ENCODE results near the gene TANGO6.
"Not testable (repeated sequence)": the region's sequence is repeated elsewhere in the genome, so short reads cannot be mapped to it uniquely, and the experiment has no call there.

Gene TANGO6

DNA sequence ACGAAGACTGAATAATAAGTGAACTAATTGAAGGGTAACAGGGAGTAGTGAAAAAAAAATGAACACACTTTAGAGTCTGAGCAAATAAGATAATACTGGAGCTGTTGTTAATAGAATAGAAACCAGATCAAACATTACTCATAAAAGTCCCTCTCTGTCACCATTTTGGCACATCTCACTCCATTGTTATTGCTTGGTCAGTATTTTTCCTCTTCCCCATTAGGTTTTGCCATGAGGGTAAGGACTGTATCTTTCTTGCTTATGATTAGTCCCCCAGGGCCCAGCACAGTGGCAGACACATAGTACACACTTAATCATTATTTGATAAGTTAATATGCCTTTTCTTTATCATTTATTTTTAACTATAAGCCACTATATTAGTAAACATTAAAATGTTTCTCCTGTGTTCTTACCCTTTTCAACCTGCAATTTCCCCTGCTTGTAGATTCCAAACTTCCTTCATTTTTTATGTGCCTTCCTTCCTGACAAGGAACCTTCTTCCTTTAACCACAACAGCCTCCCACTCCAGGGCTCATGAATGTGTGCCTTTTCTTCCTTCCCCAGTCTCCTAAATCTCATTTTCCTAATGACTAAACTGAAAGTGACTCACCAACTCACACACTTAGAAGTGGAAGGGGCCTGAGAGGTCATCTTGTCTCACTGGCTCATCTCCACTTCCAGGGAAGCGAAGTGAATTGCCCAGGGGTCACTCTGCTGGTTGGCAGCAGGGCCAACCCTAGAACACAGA, 173.9 kb downstream of the TANGO6 start:
- no peak for DNase-seq

DNA sequence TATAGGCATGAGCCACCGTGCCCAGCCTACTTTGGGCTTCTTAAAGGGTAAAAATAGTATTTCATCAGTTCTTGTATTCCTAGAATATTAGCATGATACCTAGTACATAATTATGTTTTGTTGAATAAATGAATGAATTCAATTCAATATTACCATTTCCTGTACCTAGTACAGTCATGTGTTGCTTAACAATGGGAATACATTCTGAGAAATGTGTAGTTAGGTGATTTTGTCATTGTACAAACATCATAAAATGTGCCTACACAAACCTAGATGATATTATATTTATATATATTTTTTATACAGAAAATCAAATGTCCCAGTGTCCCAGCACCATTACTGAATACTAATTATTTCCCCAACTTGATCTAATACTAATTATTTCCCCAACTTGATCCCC, 176.5 kb downstream of the TANGO6 start:
- no peak for DNase-seq

DNA sequence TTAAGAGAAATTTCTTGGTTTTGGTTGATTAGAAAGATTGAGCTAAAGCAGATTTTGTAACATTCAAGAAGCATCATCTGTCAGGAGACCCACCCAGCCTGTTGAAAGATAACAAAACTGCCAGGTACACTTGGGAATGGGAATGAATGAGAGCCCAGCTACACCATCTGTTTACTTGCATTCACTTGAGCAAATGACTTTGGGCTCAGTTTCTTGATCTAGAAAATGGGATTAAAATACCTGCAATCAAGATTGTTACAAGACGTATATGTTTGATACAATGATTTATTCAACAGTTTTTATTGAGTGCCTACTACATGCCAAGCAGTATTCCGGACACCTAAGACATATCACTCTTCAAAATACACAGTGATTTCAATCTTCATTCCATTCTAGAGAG, 185.8 kb downstream of the TANGO6 start:
- DNase-seq, result no peak

DNA sequence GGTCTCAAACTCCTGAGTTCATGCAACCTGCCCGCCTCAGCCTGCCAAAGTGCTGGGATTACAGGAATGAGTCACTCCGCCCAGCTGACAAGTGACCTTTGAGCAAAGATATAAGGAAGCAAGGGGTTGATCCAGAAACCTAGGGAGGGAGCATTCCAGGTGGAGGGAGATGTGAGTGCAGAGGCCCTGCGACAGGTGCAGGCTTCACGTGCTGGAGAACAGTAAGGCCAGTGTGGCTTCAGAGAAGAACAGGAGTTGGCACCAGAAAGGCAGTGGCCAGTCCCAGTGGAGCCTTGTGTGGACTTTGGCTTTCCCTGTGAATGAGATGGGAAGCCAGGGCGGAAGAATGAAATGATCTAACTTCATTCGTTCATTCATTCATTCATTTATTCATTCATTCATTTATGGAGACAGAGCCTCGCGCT, 188.6 kb downstream of the TANGO6 start:
- no peak for DNase-seq

DNA sequence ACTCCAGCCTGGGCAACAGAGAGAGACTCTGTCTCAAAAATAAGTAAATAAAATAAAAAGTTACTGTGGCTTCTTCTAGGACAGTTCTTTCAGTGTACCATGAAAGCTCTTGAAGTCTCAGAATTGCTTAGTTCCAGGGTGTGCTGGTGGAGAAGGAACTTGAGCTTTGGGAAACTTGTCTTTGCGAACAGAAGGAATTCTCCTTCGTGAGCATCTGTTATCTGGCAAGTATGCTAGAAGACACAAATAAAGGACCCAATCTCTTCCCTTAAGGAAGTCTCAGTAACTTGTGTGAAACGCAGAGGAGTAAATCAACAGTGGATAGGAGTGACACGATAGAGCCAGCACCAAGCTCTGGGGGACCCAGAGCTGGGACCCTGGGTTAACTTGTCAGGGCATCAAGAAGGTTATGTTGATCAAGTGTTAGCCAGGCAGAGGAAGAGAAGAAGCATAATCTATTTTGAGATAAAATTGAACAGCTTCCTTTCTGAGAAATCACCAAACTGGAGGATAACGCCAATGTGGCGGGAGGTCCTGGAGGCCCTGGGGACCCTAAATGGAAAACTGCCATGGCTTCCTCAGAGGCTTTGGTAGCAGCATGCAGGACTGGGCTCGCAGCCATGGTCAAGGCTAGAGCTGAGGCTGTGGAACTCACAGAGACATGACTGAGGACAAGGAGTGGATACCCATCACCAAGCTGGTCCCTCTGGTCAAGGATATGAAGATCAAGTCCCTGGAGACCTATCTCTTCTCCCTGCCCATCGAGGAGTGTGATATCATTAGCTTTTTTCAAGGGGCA, 190.0 kb downstream of the TANGO6 start:
- no peak for DNase-seq

DNA sequence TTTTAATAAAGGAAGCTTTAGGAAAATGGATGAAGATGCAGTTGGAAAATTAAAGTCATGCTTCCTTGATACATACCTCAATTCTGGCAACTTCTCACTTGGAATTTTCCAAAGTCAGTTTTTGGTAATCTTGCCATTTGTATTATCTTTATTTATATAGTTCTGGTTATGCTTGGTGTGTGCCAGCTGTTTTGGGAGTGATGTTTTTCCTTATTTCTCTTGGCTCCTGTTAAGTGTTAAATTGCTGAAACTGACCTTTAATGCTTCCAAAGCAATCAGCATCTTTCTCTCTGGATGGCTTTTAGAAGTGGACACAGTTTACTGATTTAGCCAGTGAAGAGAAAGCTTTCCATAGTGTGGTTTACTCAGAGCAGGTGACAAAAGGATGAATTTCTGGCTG, 192.0 kb downstream of the TANGO6 start:
- no peak for DNase-seq

DNA sequence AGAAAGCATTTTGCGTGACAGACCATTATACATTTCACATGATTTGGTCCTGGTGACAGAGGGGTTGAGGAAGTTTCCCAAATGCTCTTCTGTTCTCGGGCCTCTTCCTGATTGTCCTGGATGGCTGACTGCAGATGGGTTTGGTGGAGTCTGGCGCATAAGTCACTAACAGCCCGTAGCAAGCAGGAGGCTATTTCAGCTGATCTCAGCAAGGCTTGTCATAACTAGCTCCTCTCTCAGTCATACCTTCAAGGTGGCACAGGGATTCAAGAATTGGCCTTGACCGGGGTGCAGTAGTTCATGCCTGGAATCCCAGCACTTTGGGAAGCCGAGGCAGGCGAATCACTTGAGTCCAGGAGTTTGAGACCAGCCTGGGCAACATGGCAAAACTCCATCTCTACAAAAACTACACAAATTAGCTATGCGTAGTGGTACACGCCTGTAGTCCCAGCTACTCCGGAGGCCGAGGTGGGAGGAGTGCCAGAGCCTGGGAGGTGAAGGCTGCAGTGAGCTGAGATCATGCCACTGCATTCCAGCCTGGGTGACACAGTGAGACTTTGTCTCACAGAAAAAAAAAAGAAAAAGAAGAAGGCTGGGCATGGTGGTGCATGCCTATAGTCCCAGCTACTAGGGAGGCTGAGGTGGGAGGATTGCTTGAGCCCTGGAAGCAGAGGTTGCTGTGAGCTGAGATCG, 193.2 kb downstream of the TANGO6 start:
- DNase-seq, result no peak

DNA sequence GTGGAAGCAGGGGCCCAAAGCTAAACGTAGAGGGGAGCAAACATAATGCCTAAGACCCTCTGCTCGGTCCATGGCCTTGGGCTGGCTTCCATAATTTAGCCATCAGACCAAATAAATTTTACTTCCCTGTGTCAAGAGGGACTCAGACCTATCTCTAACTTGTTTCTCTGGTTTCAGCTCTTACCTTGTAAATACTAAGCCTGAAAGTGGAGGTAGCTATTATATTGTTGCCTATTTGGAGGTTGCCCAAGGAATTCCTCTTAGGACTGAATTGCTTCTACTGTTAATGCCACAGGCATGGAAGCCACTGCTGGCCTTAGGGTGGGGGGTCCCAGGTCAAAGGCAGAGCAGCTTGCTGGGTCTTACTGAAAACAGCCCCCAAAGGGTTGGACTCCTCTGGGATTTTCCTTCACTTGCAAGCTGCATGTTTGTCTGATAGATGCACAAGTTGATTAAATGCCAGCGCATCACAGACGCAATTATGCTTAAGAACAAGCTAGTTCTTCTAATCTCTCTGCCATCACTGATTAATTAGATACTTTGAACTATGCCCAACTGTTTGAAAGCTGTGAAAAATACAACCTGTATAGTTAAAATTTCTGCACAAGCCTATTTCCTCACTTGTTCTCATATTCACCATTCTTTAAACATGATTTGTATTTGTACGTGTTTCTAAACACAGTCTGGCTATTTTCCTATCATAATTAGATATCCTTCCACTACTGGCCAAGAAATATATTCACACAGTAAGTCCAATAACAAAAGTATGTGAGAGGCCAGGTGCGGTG, 194.2 kb downstream of the TANGO6 start:
- DNase-seq, result no peak

DNA sequence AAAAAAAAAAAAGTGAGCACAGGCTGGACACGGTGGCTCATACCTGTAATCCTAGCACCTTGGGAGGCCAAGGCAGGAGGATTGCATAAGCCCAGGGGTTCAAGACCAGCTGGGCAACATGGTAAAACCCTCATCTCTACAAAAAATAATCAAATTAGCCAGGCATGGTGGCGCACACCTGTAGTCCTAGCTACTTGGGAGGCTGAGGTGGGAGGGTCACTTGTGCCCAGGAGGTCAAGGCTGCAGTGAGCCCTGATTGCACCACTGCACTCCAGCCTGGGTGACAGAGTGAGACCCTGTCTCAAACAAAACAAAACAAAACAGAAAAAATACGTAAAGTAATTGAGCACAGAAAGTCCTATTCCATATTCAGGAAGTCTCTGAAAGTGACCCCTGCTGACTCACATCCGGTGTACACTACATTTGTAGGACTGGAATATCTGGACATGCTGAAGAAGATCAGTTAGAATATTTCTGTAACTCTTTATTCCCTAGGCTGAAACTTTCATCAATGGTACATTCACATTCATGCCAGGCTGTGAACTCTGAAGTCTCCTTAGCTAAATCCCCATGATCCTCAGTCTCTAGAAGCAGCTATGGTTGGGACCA, 196.1 kb downstream of the TANGO6 start:
- DNase-seq, result no peak

DNA sequence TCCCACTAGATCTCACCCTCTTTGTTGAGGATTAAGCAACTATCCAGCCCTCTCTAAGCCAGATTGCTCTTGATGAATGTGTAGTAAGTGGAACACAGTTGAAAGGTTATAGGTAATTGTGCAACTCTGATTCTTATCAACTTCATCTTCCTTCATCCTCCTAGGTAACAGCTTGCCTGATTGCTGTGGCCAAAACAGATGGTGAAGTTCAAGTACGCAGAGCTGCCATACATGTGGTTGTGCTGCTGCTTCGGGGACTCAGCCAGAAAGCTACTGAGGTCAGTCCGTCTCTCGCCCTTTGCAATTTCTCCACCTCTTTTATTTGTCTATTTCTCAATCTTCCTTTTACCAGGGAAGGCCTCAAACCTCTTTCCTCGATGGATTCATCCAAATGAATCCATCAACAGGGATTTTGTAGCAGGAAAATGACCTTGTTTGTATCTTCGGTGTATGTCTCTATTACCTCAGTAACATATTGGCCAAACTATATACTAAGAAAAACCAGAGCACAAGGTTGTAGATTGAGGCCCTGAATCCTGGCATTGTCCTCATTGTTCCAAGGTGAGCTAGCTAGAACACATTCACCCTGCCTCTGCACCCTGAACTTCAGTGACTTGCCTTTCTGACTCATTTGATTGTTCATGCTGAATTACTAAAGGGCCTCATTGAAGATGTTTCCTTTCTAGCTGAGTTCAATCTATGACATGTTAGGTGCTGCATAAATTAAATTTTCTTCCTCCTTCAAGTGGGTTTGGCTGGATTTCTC, 197.0 kb downstream of the TANGO6 start:
- no peak for DNase-seq

DNA sequence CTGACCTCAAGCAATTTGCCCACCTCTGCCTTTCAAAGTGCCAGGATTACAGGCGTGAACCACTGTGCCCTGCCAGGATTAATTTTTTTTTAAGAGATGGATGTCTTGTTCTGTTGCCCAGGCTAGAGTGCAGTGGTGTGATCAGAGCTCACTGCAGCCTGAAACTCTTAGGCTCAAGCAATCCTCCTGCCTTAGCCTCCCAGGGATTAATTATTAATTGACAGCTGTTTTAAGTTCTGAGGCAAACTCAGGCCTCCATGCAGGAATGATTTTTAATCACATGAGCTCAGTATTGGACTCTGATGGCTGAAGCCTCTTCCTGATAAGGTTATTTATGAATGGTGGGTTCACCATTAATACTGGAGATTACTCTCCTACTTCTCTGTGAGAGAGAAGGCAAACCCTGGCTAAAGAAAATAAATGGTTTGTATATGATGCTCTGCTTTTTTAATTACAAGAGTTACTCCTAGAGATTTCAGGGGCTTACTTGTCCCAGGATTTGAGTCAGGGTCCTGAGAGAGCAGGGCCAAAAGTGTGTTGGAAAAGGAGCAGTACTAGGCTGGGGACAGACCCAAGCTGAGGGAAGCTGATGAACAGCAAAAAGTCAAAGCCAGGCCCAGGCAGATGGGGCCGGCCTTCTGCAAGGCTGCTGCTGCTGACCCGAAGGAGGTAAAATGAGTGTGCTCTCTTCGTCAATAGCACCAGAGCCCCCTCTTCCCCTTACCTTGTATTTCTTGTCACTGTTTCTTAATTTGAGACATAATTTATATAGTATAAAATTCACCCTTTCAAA, 205.2 kb downstream of the TANGO6 start:
- no peak for DNase-seq

DNA sequence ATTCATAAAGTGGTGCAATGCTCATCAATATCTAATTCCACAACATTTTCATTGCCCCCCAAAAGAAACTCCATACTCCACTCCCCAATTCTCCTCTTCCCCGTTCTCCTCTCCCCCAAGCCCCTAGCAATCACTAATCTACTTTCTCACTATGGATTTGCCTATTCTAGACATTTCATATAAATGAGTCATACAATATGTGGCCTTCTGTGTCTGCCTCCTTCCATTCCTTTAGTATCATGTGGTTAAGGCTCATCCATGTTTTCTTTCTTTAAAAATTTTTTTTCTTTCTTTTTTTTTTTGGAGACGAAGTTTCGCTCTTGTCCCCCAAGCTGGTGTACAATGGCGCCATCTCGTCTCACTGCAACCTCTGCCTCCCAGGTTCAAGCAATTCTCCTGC, 205.8 kb downstream of the TANGO6 start:
- DNase-seq, result no peak

DNA sequence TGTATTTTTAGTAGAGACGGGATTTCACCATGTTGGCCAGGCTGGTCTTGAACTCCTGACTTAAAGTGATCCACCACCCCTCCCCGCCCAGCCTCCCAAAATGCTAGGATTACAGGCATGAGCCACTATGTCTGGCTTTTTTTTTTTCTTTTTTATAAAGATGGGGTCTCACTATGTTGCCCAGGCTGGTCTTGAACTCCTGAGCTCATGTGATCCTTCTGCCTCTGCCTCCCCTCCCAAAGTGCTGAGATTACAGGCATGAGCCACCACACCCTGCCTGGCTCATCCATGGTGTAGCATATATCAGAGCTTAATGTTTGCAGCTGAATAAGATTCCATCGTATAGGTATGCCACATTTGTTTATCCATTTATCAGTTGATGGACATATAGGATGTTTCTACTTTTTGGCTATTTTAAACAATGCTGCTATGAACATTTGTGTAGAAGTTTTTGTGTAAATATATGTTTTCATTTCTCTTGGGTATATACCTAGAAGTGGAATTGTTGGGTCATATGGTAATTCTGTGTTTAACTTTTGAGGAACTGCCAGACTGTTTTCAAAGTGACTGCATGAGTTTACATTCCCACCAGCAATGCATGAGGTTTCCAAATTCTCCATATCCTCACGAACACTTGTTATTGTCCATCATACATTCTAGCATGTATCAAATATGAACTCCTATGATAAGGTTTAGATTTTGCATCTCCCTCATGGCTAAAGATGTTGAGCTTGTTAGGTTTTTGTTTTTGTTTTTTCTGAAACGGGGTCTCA, 206.5 kb downstream of the TANGO6 start:
- DNase-seq, result no peak

DNA sequence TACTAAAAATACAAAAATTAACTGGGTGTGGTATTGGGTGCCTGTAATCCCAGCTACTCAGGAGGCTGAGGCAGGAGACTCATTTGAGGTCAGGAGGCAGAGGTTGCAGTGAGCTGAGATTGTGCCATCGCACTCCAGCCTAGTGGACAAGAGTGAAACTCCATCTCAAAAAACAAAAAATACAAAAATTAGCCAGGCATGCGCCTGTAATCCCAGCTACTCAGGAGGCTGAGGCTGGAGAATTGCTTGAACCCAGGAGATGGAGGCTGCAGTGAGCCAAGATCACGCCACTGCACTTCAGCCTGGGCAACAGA, 208.1 kb downstream of the TANGO6 start:
- DNase-seq, result not testable (repeated sequence)

DNA sequence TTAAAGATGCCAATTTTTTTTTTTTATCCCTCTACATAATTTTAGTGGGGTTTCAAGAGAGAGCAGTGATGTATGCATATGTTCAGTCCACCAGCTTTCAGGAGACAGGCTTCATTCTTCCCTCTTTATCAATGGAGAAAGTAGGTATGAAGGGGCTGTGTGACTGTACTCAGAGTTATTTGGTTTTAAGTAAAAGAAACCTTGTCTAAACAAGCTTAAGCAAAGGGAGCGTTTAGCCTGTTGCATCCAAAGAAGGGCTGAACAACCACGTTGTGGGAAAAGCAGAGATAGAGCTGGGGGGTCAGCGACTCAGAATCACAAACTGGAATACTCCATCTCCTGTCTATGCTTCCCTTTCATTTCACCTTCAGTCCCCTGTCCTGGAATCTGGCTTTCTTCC, 211.7 kb downstream of the TANGO6 start:
- DNase-seq, result no peak

DNA sequence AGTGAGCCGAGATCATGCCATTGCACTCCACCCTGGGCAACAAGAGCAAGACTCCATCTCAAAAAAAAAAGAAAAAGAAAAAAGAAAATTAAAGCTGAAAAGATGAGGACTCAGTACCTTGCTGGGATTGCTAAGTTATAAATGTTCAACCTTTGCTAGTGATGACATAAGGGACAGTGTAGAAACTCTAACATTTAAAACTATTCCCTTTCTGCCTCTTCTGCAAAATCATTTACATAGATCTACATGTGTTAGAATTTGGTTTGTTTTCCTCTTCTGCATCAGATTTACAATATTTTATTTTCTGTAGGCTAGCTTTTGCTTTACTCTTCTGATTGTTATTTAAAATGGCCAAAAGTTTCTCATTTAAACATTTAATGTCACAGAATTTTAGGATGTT, 212.6 kb downstream of the TANGO6 start:
- DNase-seq, result no peak

DNA sequence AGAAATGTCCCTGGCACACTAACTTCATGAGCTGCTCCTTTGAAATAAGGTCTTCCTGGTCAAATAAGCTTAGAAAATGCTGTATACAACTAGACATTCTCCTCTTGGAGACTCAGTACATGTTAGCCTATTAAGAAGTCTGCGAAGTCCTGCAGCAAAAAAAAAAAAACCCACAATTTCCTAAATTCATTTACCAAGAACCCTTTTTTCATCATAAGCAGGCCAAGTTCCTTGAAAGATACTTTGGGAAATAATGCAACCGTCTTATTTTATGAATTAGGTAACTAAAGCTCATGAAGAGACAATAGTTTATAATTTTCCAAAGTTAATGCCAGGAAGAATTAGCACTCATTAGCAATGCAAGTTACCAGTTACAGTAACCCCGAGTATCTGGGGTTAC, 213.1 kb downstream of the TANGO6 start:
- no peak for DNase-seq

DNA sequence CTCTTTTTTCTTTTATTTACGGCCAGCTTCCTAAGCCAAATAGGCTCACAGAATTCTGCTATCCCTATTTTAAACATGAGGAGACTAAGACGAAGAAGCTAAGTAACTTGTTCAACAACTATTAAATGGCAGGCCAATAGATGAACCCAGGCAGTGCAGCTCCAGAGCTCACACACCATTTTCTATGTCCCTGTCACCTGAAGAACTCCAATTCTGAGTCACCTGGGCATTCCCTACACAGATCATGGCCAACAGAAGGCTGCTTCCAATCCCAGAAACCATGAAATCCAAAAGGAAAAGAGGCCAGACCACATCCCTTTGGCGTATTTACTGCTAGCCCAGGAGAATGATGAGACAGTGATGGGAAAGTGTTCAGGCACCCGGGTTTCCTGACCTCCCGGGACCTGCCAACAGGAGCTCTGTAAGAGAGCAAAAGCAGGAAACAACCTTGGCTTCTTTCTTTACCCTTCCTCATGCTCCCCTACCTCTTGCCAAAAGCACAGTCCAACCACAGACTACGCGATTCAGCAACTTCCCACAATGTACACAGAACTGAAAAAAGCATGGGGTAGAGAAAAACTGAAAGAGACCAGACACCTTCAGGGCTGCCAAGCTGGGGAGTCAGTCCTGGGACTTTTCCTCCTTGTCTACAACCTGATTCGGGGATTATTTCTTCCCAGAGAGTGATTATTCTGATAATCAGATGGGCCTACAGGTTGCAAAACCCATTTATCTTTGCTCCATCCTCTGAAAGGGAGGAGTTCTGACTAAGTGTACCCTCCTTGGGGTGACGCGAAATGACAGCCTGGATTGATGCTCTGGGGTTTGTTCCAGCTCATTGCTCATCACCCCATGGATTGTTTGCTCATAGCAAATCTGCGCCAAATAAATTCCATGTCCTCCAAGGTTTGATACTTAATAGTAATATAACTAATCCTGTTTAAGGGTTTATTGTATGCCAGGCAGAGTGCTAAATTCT, 214.4 kb downstream of the TANGO6 start:
- no peak for DNase-seq

DNA sequence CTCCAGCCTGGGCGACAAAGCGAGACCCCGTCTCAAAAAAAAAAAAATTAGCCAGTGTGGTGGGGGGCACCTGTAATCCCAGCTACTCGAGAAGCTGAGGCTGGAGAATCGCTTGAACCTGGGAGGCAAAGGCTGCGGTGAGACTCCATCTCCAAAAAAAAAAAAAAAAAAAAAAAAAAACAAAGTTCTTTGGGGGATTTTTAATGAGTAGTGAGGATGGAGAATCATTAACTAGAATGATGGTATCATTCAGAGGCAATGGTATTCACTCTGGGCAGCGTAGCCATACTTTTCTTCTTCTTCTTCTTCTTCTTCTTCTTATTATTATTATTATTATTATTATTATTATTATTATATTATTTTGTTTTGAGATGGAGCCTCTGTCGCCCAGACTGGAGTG, 220.2 kb downstream of the TANGO6 start:
- DNase-seq, result not testable (repeated sequence)
